ENCODE results near the gene CCT5. TPM values are rescaled to one million over a fixed set of nuclear protein-coding genes. Genes with fewer than 3 reads are reported as not detected.

Gene CCT5
- total and polyA plus RNA-seq, 2 donors from 2014 or later: 130 to 136 TPM

DNA sequence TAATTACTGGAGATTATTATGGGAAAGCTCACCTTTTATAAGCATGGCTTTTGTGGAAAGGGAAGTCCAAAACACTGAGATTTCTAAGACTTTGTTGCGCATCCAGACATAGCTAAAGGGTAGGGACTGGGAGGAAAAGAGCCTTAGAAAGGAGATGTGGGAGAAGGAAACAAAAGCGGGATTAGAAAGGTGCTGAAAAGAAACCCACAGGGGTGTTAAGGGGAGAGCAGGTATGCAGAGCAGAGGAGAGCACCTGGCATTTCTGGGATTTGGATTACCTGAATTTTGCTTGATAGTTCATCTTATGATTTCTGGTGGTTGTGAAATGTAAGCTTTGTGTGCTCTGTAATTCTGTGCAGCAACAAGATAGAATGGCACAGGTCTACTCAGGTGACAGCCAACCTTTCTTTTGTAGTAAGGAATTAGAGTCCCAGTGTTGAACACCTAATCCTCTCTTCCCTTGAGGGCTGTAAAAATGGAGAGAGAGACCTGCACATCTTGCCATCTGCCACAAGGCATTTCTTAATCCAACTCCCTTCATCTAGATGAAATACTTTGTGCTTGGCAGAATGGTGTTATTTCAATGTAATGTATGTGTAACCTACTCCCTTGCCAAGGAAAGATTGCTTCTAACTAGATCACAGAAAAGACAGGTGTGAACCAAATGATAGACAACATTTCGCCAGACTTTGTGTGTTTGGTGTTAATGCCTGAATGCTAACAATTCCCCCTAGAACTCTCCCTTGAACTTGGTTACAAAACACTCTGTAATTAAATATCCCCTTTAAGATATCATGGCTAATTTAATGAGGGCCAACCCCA, 47.8 kb upstream of the CCT5 start:
- Histone ChIP-seq H3K9me3 (ENCODE audit: control insufficient read depth in 2 of 3, insufficient read depth in 1 of 3, low read length in 3 of 3) (no peaks in the 10 kb centered on the region), H3K27ac (ENCODE audit: low read depth in 2 of 2, low read length in 2 of 2) (no peak overlapping the region), H3K27me3 (ENCODE audit: control insufficient read depth, insufficient read depth, low read length) (no peaks in the 10 kb centered on the region), H3K4me3 (ENCODE audit: low read length in 3 of 3) (no peak overlapping the region), H3K36me3 (ENCODE audit: control insufficient read depth in 2 of 3, insufficient read depth in 3 of 3, low read length in 3 of 3) (no peaks in the 10 kb centered on the region), H3K9ac (ENCODE audit: low read length in 3 of 3) (no peak overlapping the region), H3K4me1 (ENCODE audit: control insufficient read depth in 2 of 3, insufficient read depth in 2 of 3, low read depth in 1 of 3, low read length in 3 of 3) (no peaks in the 10 kb centered on the region)
- TF ChIP-seq, protein P1, sequence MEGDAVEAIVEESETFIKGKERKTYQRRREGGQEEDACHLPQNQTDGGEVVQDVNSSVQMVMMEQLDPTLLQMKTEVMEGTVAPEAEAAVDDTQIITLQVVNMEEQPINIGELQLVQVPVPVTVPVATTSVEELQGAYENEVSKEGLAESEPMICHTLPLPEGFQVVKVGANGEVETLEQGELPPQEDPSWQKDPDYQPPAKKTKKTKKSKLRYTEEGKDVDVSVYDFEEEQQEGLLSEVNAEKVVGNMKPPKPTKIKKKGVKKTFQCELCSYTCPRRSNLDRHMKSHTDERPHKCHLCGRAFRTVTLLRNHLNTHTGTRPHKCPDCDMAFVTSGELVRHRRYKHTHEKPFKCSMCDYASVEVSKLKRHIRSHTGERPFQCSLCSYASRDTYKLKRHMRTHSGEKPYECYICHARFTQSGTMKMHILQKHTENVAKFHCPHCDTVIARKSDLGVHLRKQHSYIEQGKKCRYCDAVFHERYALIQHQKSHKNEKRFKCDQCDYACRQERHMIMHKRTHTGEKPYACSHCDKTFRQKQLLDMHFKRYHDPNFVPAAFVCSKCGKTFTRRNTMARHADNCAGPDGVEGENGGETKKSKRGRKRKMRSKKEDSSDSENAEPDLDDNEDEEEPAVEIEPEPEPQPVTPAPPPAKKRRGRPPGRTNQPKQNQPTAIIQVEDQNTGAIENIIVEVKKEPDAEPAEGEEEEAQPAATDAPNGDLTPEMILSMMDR (IDR thresholded peaks at IDR 0.05; ENCODE audit: borderline replicate concordance, extremely low read depth, insufficient read depth): no peak
- intact Hi-C loops (cut with DNase I): no loop called here
- peak in 1 of 5 donors; percentile 2 for DNase-seq
- FAIRE-seq: no peak

DNA sequence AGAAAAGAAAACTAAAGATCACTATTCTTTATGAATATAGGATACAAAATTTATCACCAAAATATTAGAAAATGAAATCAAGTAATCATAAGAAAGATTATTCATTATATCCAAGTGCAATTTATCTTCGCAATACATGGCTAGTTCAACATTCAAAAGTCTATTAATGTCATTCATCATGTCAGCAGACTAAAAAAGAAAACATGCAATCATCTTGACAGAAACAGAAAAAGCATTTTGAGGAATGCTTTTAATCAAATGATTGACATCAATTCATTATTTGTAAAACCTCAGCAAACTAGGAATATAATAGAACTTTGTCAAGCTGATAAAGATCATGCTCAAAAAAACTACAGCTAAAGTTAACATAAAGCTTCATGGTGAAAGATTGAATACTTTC, 41.1 kb upstream of the CCT5 start:
- no peaks in the 10 kb centered on the region for H3K9me3 ChIP-seq (ENCODE audit: control insufficient read depth in 2 of 3, insufficient read depth in 1 of 3, low read length in 3 of 3)
- DNase-seq (no peak), FAIRE-seq (no peak)
- no peaks in the 10 kb centered on the region for H3K4me1 ChIP-seq (ENCODE audit: control insufficient read depth in 2 of 3, insufficient read depth in 2 of 3, low read depth in 1 of 3, low read length in 3 of 3)
- H3K27ac ChIP-seq (ENCODE audit: low read depth in 2 of 2, low read length in 2 of 2): no peak overlapping the region
- TF ChIP-seq, protein P1 (IDR thresholded peaks at IDR 0.05; ENCODE audit: borderline replicate concordance, extremely low read depth, insufficient read depth): no peak
- no peak overlapping the region for H3K9ac ChIP-seq (ENCODE audit: low read length in 3 of 3)
- intact Hi-C loops (cut with DNase I): no loop called here
- no peaks in the 10 kb centered on the region for H3K27me3 ChIP-seq (ENCODE audit: control insufficient read depth, insufficient read depth, low read length)
- H3K36me3 ChIP-seq (ENCODE audit: control insufficient read depth in 2 of 3, insufficient read depth in 3 of 3, low read length in 3 of 3): no peaks in the 10 kb centered on the region
- no peak overlapping the region for H3K4me3 ChIP-seq (ENCODE audit: low read length in 3 of 3)

DNA sequence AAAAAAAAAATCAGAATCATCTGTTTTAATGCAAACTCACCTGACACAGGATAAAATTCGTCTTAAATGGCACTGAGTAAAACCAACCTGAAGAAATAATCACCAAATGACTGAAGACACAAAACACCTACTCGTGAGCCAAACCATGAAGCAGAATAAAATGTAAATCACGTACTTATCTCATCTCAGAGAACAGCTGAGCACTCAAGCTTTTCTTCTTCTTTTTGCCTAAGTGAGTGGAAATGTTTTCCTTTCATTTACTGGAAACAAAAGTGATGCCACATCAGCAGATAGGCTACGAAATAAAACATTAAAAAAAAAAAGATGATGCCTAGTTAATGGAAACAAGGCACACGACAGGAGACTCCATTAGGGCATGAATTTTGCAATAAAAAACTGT, 36.8 kb upstream of the CCT5 start:
- FAIRE-seq: no peak
- H3K4me1 ChIP-seq (ENCODE audit: control insufficient read depth in 2 of 3, insufficient read depth in 2 of 3, low read depth in 1 of 3, low read length in 3 of 3): no peaks in the 10 kb centered on the region
- H3K9me3 ChIP-seq (ENCODE audit: control insufficient read depth in 2 of 3, insufficient read depth in 1 of 3, low read length in 3 of 3): no peaks in the 10 kb centered on the region
- H3K27me3 ChIP-seq (ENCODE audit: control insufficient read depth, insufficient read depth, low read length): no peaks in the 10 kb centered on the region
- DNase-seq: no peak
- H3K36me3 ChIP-seq (ENCODE audit: control insufficient read depth in 2 of 3, insufficient read depth in 3 of 3, low read length in 3 of 3): no peaks in the 10 kb centered on the region
- no peak overlapping the region for H3K4me3 ChIP-seq (ENCODE audit: low read length in 3 of 3)
- no peak overlapping the region for H3K27ac ChIP-seq (ENCODE audit: low read depth in 2 of 2, low read length in 2 of 2)
- TF ChIP-seq, protein P1 (IDR thresholded peaks at IDR 0.05; ENCODE audit: borderline replicate concordance, extremely low read depth, insufficient read depth): no peak
- H3K9ac ChIP-seq (ENCODE audit: low read length in 3 of 3): no peak overlapping the region
- intact Hi-C loops (cut with DNase I): no loop called here
